Subcutaneous adipose tissue (tissue), 4 donors: ENCODE data around the gene HPD. TPM values are rescaled to one million over a fixed set of nuclear protein-coding genes. Genes with fewer than 3 reads are reported as not detected.

ENCODE experiments used
- CTCF ChIP-seq: fragments of 450-650 bp; IDR thresholded peaks from one replicate; pipeline ENCODE4 v1.5.1; 2016; ENCODE audit warnings: low read depth, mild to moderate bottlenecking, control low read depth, antibody characterized with exemption, moderate library complexity
- total RNA-seq, 4 donors: library from RNA; depleted of rRNA; stranded (reverse); fragments of >200 nt; gene quantifications; one replicate each; pipeline ENCODE4 v1.1.0, GENCODE V29; 2016

The HPD gene
- total RNA-seq, 4 donors from 2014 or later, result 0.34 to 0.94 (median 0.74) TPM

DNA sequence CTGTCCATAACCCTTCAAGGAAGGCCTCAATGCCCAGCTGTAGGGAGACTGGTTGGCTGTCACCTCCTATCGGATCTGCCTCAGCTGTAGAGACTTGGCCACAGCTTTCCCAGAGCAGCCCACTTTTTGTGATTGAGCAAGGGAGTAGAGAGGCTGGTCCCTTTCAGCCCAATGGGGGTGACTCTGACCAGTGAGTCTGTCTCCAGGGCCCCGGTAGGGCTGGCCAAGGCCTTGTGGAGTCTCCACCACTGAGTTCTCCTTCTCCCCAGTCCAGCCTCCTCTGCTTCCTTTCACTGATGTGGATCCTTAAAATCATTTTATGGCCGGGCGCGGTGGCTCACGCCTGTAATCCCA, 14.5 kb upstream of the HPD start:
- TF ChIP-seq CTCF, result no peak

- no peak for TF ChIP-seq CTCF
Observed at GRCh38 chr12:121872546-121873215, 14.0 kb upstream of the HPD start.

DNA sequence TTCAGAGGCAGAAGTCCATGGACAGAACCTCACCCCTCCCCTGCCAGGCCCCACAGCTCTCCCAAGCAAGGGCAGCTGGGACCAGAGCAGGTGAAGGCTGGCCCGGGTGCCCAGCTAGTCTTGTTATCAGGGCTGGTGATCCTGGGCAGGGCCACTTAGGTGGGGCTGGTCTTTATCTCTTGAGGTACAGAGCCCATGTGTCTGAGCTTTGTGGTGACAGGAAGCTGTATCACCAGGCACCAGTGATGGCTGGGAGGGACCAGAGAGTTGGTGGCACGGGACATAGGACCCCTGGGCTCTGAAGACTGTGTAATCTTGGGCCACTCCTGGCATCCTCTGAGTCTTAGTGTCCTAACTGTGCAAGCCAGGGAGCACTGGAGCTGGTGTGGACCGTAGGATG, 12.8 kb upstream of the HPD start:
- no peak for TF ChIP-seq CTCF

GRCh38 chr12:121866331-121866730, 7.7 kb upstream of the HPD start:
- no peak for TF ChIP-seq CTCF

GRCh38 chr12:121861636-121862254, 3.1 kb upstream of the HPD start:
- TF ChIP-seq CTCF, result no peak

- no peak for TF ChIP-seq CTCF
Observed at GRCh38 chr12:121860257-121860656, 1.6 kb upstream of the HPD start.

- no peak for TF ChIP-seq CTCF
Observed at GRCh38 chr12:121858318-121858661, 369 bp downstream of the HPD start.
